ENCODE results near the gene RBCK1. TPM values are rescaled to one million over a fixed set of nuclear protein-coding genes. Genes with fewer than 3 reads are reported as not detected.

Gene RBCK1
- total and polyA plus RNA-seq, 2 donors (not counting 1 experiment from before 2014, with no cell fraction given) = 128 to 135 TPM

GRCh38 chr20:438571-439469 is 30.7 kb downstream of the RBCK1 start:
- Histone ChIP-seq H3K27ac (ENCODE audit: low read length in 2 of 2) (peak overlapping the region; percentile 4 to 74), H3K4me1 (ENCODE audit: control insufficient read depth in 2 of 2, insufficient read depth in 2 of 2, low read length in 2 of 2) (peaks cover 26 to 37% of the 10 kb centered on the region in 2 donors), H3K79me2 (ENCODE audit: control insufficient read depth, insufficient read depth, low read length) (peaks cover 3% of the 10 kb centered on the region), H4K20me1 (ENCODE audit: control insufficient read depth, insufficient read depth, low read length, poor library complexity, severe bottlenecking) (no peaks in the 10 kb centered on the region), H3K4me3 (ENCODE audit: control extremely low read depth in 1 of 5, extremely low read depth in 1 of 5, insufficient read depth in 1 of 5, low read depth in 2 of 5, low read length in 4 of 5) (peak overlapping the region; percentile 1 to 45 (median 39)), H3K9ac (ENCODE audit: low read length) (peak overlapping the region; percentile 51), H2AFZ (ENCODE audit: insufficient read depth, low read depth, low read length, poor library complexity, severe bottlenecking) (peak overlapping the region; percentile 63), H3K9me3 (ENCODE audit: control extremely low read depth in 1 of 3, control insufficient read depth in 2 of 3, insufficient read depth in 1 of 3, low read length in 2 of 3) (no peaks in the 10 kb centered on the region), H3K4me2 (replicated peaks; ENCODE audit: low read depth, low read length, poor library complexity, severe bottlenecking) (peak overlapping the region; percentile 72), H3K27me3 (replicated peaks in 1 of 4; ENCODE audit: control extremely low read depth in 1 of 4, control insufficient read depth in 3 of 4, insufficient read depth in 4 of 4, low read length in 3 of 4) (no peaks in the 10 kb centered on the region), H3K36me3 (replicated peaks in 1 of 2; ENCODE audit: control extremely low read depth in 1 of 2, control insufficient read depth in 1 of 2, extremely low read depth in 1 of 2, insufficient read depth in 2 of 2, low read length in 1 of 2) (peaks cover 3 to 58% of the 10 kb centered on the region in 2 experiments)
- H3K9me3 Mint-ChIP-seq (ENCODE audit: insufficient read depth) = no peaks in the 10 kb centered on the region
- H3K27ac Mint-ChIP-seq = peak overlapping the region; percentile 88
- H3K27me3 Mint-ChIP-seq = no peaks in the 10 kb centered on the region
- WGBS (ENCODE audit: insufficient coverage) = 29% methylated on average over 14 of the region's 18 CpGs
- H3K4me3 Mint-ChIP-seq = peak overlapping the region; percentile 83
- intact Hi-C loops (cut with micrococcal nuclease) = no loop called here
- H3K4me1 Mint-ChIP-seq = peaks cover 51% of the 10 kb centered on the region
- POLR2A ChIA-PET = no interaction called here
- ATAC-seq (ENCODE audit: low read depth) = peak; percentile 35
- CTCF ChIA-PET = interaction anchor here (1.4 to 2.3 kb wide), 3 partner anchors 23 to 38 kb away, joined by 3 to 5 read pairs (median 3); partner anchors contain the start of gene TBC1D20
- DNase-seq = peak; percentile 45
- TF ChIP-seq, protein P1, sequence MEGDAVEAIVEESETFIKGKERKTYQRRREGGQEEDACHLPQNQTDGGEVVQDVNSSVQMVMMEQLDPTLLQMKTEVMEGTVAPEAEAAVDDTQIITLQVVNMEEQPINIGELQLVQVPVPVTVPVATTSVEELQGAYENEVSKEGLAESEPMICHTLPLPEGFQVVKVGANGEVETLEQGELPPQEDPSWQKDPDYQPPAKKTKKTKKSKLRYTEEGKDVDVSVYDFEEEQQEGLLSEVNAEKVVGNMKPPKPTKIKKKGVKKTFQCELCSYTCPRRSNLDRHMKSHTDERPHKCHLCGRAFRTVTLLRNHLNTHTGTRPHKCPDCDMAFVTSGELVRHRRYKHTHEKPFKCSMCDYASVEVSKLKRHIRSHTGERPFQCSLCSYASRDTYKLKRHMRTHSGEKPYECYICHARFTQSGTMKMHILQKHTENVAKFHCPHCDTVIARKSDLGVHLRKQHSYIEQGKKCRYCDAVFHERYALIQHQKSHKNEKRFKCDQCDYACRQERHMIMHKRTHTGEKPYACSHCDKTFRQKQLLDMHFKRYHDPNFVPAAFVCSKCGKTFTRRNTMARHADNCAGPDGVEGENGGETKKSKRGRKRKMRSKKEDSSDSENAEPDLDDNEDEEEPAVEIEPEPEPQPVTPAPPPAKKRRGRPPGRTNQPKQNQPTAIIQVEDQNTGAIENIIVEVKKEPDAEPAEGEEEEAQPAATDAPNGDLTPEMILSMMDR (IDR thresholded peaks at IDR 0.05) = no peak
- TF ChIP-seq EZH2 (IDR thresholded peaks at IDR 0.05; ENCODE audit: borderline replicate concordance, insufficient read depth, low read depth, low read length, poor library complexity, severe bottlenecking) = no peak

- Histone ChIP-seq H3K4me3 (ENCODE audit: control extremely low read depth in 1 of 5, extremely low read depth in 1 of 5, insufficient read depth in 1 of 5, low read depth in 2 of 5, low read length in 4 of 5) (no peak overlapping the region), H2AFZ (ENCODE audit: insufficient read depth, low read depth, low read length, poor library complexity, severe bottlenecking) (no peak overlapping the region), H4K20me1 (ENCODE audit: control insufficient read depth, insufficient read depth, low read length, poor library complexity, severe bottlenecking) (no peaks in the 10 kb centered on the region), H3K9me3 (ENCODE audit: control extremely low read depth in 1 of 3, control insufficient read depth in 2 of 3, insufficient read depth in 1 of 3, low read length in 2 of 3) (no peaks in the 10 kb centered on the region), H3K27ac (ENCODE audit: low read length in 2 of 2) (no peak overlapping the region), H3K27me3 (replicated peaks in 1 of 4; ENCODE audit: control extremely low read depth in 1 of 4, control insufficient read depth in 3 of 4, insufficient read depth in 4 of 4, low read length in 3 of 4) (no peaks in the 10 kb centered on the region), H3K79me2 (ENCODE audit: control insufficient read depth, insufficient read depth, low read length) (no peaks in the 10 kb centered on the region), H3K9ac (ENCODE audit: low read length) (no peak overlapping the region), H3K36me3 (replicated peaks in 1 of 2; ENCODE audit: control extremely low read depth in 1 of 2, control insufficient read depth in 1 of 2, extremely low read depth in 1 of 2, insufficient read depth in 2 of 2, low read length in 1 of 2) (peaks cover 3 to 67% of the 10 kb centered on the region in 2 experiments), H3K4me2 (replicated peaks; ENCODE audit: low read depth, low read length, poor library complexity, severe bottlenecking) (no peak overlapping the region), H3K4me1 (ENCODE audit: control insufficient read depth in 2 of 2, insufficient read depth in 2 of 2, low read length in 2 of 2) (peaks cover 22 to 26% of the 10 kb centered on the region in 2 donors)
- DNase-seq (no peak), ATAC-seq (ENCODE audit: low read depth) (no peak)
- Mint-ChIP-seq H3K27ac (peak overlapping the region; percentile 37), H3K4me1 (peaks cover 42% of the 10 kb centered on the region), H3K4me3 (no peak overlapping the region), H3K9me3 (ENCODE audit: insufficient read depth) (no peaks in the 10 kb centered on the region), H3K27me3 (no peaks in the 10 kb centered on the region)
- intact Hi-C loops (cut with micrococcal nuclease) = no loop called here
- WGBS (ENCODE audit: insufficient coverage) = 100% methylated on average over 6 of the region's 7 CpGs
- TF ChIP-seq EZH2 (IDR thresholded peaks at IDR 0.05; ENCODE audit: borderline replicate concordance, insufficient read depth, low read depth, low read length, poor library complexity, severe bottlenecking) = no peak
- POLR2A ChIA-PET = no interaction called here
- CTCF ChIA-PET = interaction anchor here (0.6 to 2.3 kb wide), 2 partner anchors 11 to 36 kb away, joined by 3 to 5 read pairs; no protein-coding TSS in a partner anchor
These were observed 32.0 kb downstream of the RBCK1 start for GRCh38 chr20:440148-440547.

Data from B cell (primary cell).